ENCODE data around the gene BTAF1.

- TF ChIP-seq CTCF (IDR thresholded peaks at IDR 0.05) (no peak), POLR2A (IDR thresholded peaks at IDR 0.05) (no peak)
Measured at GRCh38 chr10:91931526-91932190, 8.1 kb downstream of the BTAF1 start.

Measured in thyroid gland (tissue), 4 donors.